CD14-positive monocyte (primary cell): ENCODE results near the gene SCAPER. TPM values are rescaled to one million over a fixed set of nuclear protein-coding genes. Genes with fewer than 3 reads are reported as not detected.

Experiments used
- DNase-seq, 3 donors: peaks; one replicate each; pipeline ENCODE4 v3.0.0-alpha.2; 2011 to 2022
- H2AFZ ChIP-seq: 2 replicates; pipeline ENCODE4 v1.6.0; 2012; ENCODE audit warnings: mild to moderate bottlenecking, low read depth, low read length, inconsistent platforms; ENCODE audit not compliant: insufficient read depth, poor library complexity, severe bottlenecking
- H3K27ac ChIP-seq, 2 donors: 1 replicate in 1 of 2; 2 replicates in 1 of 2; pipeline ENCODE4 v1.5.1; 2012 to 2013; ENCODE audit warnings: low read length in 2 of 2, control low read depth in 1 of 2, inconsistent platforms in 1 of 2, low read depth in 1 of 2, mild to moderate bottlenecking in 1 of 2
- H3K27me3 ChIP-seq, 2 donors: one replicate each; pipeline versions ENCODE4 v1.6.0 to v1.6.1; 2011 to 2013; ENCODE audit warnings: low read length in 2 of 2; ENCODE audit not compliant: control insufficient read depth in 2 of 2, insufficient read depth in 2 of 2
- H3K36me3 ChIP-seq, 2 donors: replicated peaks in 1 of 2; 1 replicate in 1 of 2; 2 replicates in 1 of 2; pipeline versions ENCODE4 v1.5.1 to v1.6.1; 2012 to 2013; ENCODE audit warnings: low read length in 2 of 2, control low read depth in 1 of 2, inconsistent platforms in 1 of 2, mild to moderate bottlenecking in 1 of 2; ENCODE audit not compliant: insufficient read depth in 2 of 2, control insufficient read depth in 1 of 2
- H3K4me1 ChIP-seq, 2 donors: 1 replicate in 1 of 2; 2 replicates in 1 of 2; pipeline versions ENCODE4 v1.5.1 to v1.6.1; 2012 to 2013; ENCODE audit warnings: low read length in 2 of 2, control low read depth in 1 of 2, inconsistent platforms in 1 of 2, mild to moderate bottlenecking in 1 of 2, moderate library complexity in 1 of 2; ENCODE audit not compliant: insufficient read depth in 2 of 2, control insufficient read depth in 1 of 2
- H3K4me2 ChIP-seq: replicated peaks from 2 replicates; pipeline ENCODE3; 2012; ENCODE audit warnings: low read length, moderate library complexity, mild to moderate bottlenecking; ENCODE audit not compliant: poor library complexity, severe bottlenecking; ENCODE audit errors: extremely low read depth
- H3K4me3 ChIP-seq, 3 experiments: fragments of 200-600 bp in 1 of 3; sonication (generic) in 1 of 3; replicated peaks in 1 of 3; 1 replicate in 2 of 3; 2 replicates in 1 of 3; pipeline ENCODE4 v1.5.1; 2011 to 2013; ENCODE audit warnings: low read length in 3 of 3, mild to moderate bottlenecking in 3 of 3, control low read depth in 2 of 3, low read depth in 2 of 3, inconsistent platforms in 1 of 3, moderate library complexity in 1 of 3
- H3K79me2 ChIP-seq: 2 replicates; pipeline ENCODE4 v1.6.0; 2012; ENCODE audit warnings: mild to moderate bottlenecking, control low read depth, inconsistent platforms, low read length, moderate library complexity; ENCODE audit not compliant: insufficient read depth
- H3K9ac ChIP-seq: 2 replicates; pipeline ENCODE4 v1.6.0; 2017; ENCODE audit warnings: low read length, mild to moderate bottlenecking; ENCODE audit not compliant: insufficient read depth, poor library complexity, severe bottlenecking
- H3K9me3 ChIP-seq, 2 donors: replicated peaks in 1 of 2; 1 replicate in 1 of 2; 2 replicates in 1 of 2; pipeline versions ENCODE4 v1.5.1 to v1.6.1; 2012 to 2013; ENCODE audit warnings: low read length in 2 of 2, control low read depth in 1 of 2; ENCODE audit not compliant: control insufficient read depth in 1 of 2, insufficient read depth in 1 of 2
- H4K20me1 ChIP-seq: 2 replicates; pipeline ENCODE4 v1.6.0; 2012; ENCODE audit warnings: mild to moderate bottlenecking, low read length, control low read depth, moderate library complexity; ENCODE audit not compliant: insufficient read depth
- H3K27ac Mint-ChIP-seq, 7 donors: one replicate each; pipeline ENCODE4 v1.8.0; 2020; ENCODE audit warnings: mild to moderate bottlenecking in 7 of 7, mixed read lengths in 7 of 7, moderate library complexity in 6 of 7, inconsistent platforms in 2 of 7
- H3K27me3 Mint-ChIP-seq, 3 donors: one replicate each; pipeline ENCODE4 v1.8.0; 2021 to 2022; ENCODE audit warnings: low read depth in 3 of 3, mild to moderate bottlenecking in 3 of 3, mixed read lengths in 3 of 3, moderate library complexity in 3 of 3, inconsistent platforms in 1 of 3
- H3K36me3 Mint-ChIP-seq, 2 donors: one replicate each; pipeline ENCODE4 v1.8.0; 2020; ENCODE audit warnings: mixed read lengths in 2 of 2, inconsistent platforms in 1 of 2, mild to moderate bottlenecking in 1 of 2
- H3K4me1 Mint-ChIP-seq: one replicate; pipeline ENCODE4 v1.8.0; 2020; ENCODE audit warnings: mild to moderate bottlenecking, mixed read lengths
- H3K4me3 Mint-ChIP-seq, 2 donors: one replicate each; pipeline ENCODE4 v1.8.0; 2020; ENCODE audit warnings: mild to moderate bottlenecking in 2 of 2, mixed read lengths in 2 of 2, moderate library complexity in 1 of 2
- H3K9me3 Mint-ChIP-seq, 7 donors: one replicate each; pipeline ENCODE4 v1.8.0; 2020 to 2022; ENCODE audit warnings: mixed read lengths in 7 of 7, mild to moderate bottlenecking in 6 of 7, moderate library complexity in 6 of 7, inconsistent platforms in 2 of 7
- CTCF ChIP-seq: fragments of 200-600 bp; IDR thresholded peaks from one replicate; pipeline ENCODE4 v1.8.0; 2022; ENCODE audit warnings: antibody characterized with exemption, mild to moderate bottlenecking
- WGBS: methylation state at CpG from one replicate; pipeline ENCODE4 v1.1.5; 2013; ENCODE audit warnings: missing lambda C conversion rate; ENCODE audit not compliant: insufficient coverage; 5-methylcytosine and 5-hydroxymethylcytosine counted together
- intact Hi-C, 2 donors: fragments of 100-400 bp; cut with micrococcal nuclease; formaldehyde crosslinking; loops; one replicate each; pipeline versions ENCODE4 v1.15.0 to v1.15.1; 2023
- polyA plus RNA-seq, 3 donors: library from polyadenylated mRNA; depleted of rRNA in 1 of 3; unstranded in 2 of 3; stranded (reverse) in 1 of 3; fragments of 300-500 nt in 2 of 3; fragments of >200 nt in 1 of 3; fragmentation: Illumina TruSeq in 2 of 3; gene quantifications; 1 replicate in 2 of 3; 2 replicates in 1 of 3; pipeline ENCODE4 v1.2.3, GENCODE V29; 2012 to 2021

Gene SCAPER
- polyA plus RNA-seq, 3 donors: 2.5 to 5.4 (median 4.2) TPM

GRCh38 chr15:76332796-76333195, 572.3 kb downstream of the SCAPER start:
- Mint-ChIP-seq H3K27ac (peak overlapping the region in 1 of 7 donors; percentile 11), H3K9me3 (peaks cover 0 to 32% (median 22%) of the 10 kb centered on the region in 7 donors), H3K4me3 (peak overlapping the region in 1 of 2 donors; percentile 7), H3K36me3 (peaks cover 2 to 16% of the 10 kb centered on the region in 2 donors), H3K4me1 (peaks cover 33% of the 10 kb centered on the region), H3K27me3 (peaks cover 54 to 76% (median 66%) of the 10 kb centered on the region in 3 donors)
- 75% methylated on average over 1 of the region's 1 CpG for WGBS
- H3K4me2 ChIP-seq: no peak overlapping the region
- H3K9ac ChIP-seq: no peak overlapping the region
- H3K27ac ChIP-seq: no peak overlapping the region
- H3K4me1 ChIP-seq: peaks cover 30 to 32% of the 10 kb centered on the region in 2 donors
- H3K79me2 ChIP-seq: no peaks in the 10 kb centered on the region
- peaks cover 2 to 17% of the 10 kb centered on the region in 2 donors for H3K9me3 ChIP-seq
- TF ChIP-seq CTCF: no peak
- intact Hi-C loops: no loop called here
- peaks cover 27 to 57% of the 10 kb centered on the region in 2 donors for H3K27me3 ChIP-seq
- H3K4me3 ChIP-seq: no peak overlapping the region
- no peak for DNase-seq
- no peaks in the 10 kb centered on the region for H4K20me1 ChIP-seq
- H2AFZ ChIP-seq: no peak overlapping the region
- no peaks in the 10 kb centered on the region for H3K36me3 ChIP-seq

- no peaks in the 10 kb centered on the region for H3K36me3 ChIP-seq
- peak in 1 of 3 donors; percentile 32 for DNase-seq
- H3K4me3 ChIP-seq: no peak overlapping the region
- no peak overlapping the region for H3K4me2 ChIP-seq
- H3K9me3 ChIP-seq: peaks cover 0 to 10% of the 10 kb centered on the region in 2 donors
- H3K9ac ChIP-seq: no peak overlapping the region
- H3K27ac ChIP-seq: no peak overlapping the region
- peaks cover 49 to 71% (median 63%) of the 10 kb centered on the region in 3 donors for H3K27me3 Mint-ChIP-seq
- no peak overlapping the region for H3K27ac Mint-ChIP-seq
- H3K79me2 ChIP-seq: no peaks in the 10 kb centered on the region
- peaks cover 0 to 4% of the 10 kb centered on the region in 2 donors for H3K36me3 Mint-ChIP-seq
- peaks cover 8% of the 10 kb centered on the region for H3K4me1 Mint-ChIP-seq
- no peak overlapping the region for H2AFZ ChIP-seq
- H3K4me1 ChIP-seq: peaks cover 5 to 6% of the 10 kb centered on the region in 2 donors
- WGBS: 68% methylated on average over 7 of the region's 7 CpGs
- H3K9me3 Mint-ChIP-seq: peaks cover 0 to 13% (median 8%) of the 10 kb centered on the region in 7 donors
- peak overlapping the region in 1 of 2 donors; percentile 16 for H3K4me3 Mint-ChIP-seq
- H3K27me3 ChIP-seq: peaks cover 21 to 63% of the 10 kb centered on the region in 2 donors
- intact Hi-C loops: no loop called here
- TF ChIP-seq CTCF: peak; percentile 43
- no peaks in the 10 kb centered on the region for H4K20me1 ChIP-seq
Measured at GRCh38 chr15:76330080-76330680, 575.0 kb downstream of the SCAPER start.
